ENCODE results near the gene PDCD6IP.
"Not testable (repeated sequence)": the region's sequence is repeated elsewhere in the genome, so short reads cannot be mapped to it uniquely, and the experiment has no call there.

Gene PDCD6IP

GRCh38 chr3:33792167-33792892, 6.1 kb upstream of the PDCD6IP start:
- no peak for DNase-seq (ENCODE audit: low read depth)

- DNase-seq (ENCODE audit: low read depth) = no peak
Measured at GRCh38 chr3:33795131-33795530, 3.3 kb upstream of the PDCD6IP start.

GRCh38 chr3:33795856-33796536, 2.4 kb upstream of the PDCD6IP start:
- no peak for DNase-seq (ENCODE audit: low read depth)

GRCh38 chr3:33798113-33798417, 365 bp upstream of the PDCD6IP start:
- DNase-seq (ENCODE audit: low read depth) = no peak

- DNase-seq (ENCODE audit: low read depth) = no peak
Measured at GRCh38 chr3:33799202-33799551, 747 bp downstream of the PDCD6IP start.

GRCh38 chr3:33803252-33803651, 4.8 kb downstream of the PDCD6IP start:
- DNase-seq (ENCODE audit: low read depth) = no peak

GRCh38 chr3:33803894-33804526, 5.6 kb downstream of the PDCD6IP start:
- DNase-seq (ENCODE audit: low read depth) = no peak

GRCh38 chr3:33807191-33807590, 8.8 kb downstream of the PDCD6IP start:
- DNase-seq (ENCODE audit: low read depth) = no peak

GRCh38 chr3:33808559-33808958, 10.1 kb downstream of the PDCD6IP start:
- no peak for DNase-seq (ENCODE audit: low read depth)

- no peak for DNase-seq (ENCODE audit: low read depth)
Measured at GRCh38 chr3:33810545-33810944, 12.1 kb downstream of the PDCD6IP start.

GRCh38 chr3:33821989-33822388, 23.6 kb downstream of the PDCD6IP start:
- no peak for DNase-seq (ENCODE audit: low read depth)

GRCh38 chr3:33823821-33824220, 25.4 kb downstream of the PDCD6IP start:
- DNase-seq (ENCODE audit: low read depth) = no peak

GRCh38 chr3:33825111-33825510, 26.7 kb downstream of the PDCD6IP start:
- DNase-seq (ENCODE audit: low read depth) = no peak

- no peak for DNase-seq (ENCODE audit: low read depth)
Measured at GRCh38 chr3:33826206-33826605, 27.8 kb downstream of the PDCD6IP start.

- DNase-seq (ENCODE audit: low read depth) = peak; percentile 23
Measured at GRCh38 chr3:33826688-33827087, 28.3 kb downstream of the PDCD6IP start.

GRCh38 chr3:33829720-33830119, 31.3 kb downstream of the PDCD6IP start:
- DNase-seq (ENCODE audit: low read depth) = no peak

- no peak for DNase-seq (ENCODE audit: low read depth)
Measured at GRCh38 chr3:33831053-33831452, 32.6 kb downstream of the PDCD6IP start.

- no peak for DNase-seq (ENCODE audit: low read depth)
Measured at GRCh38 chr3:33833408-33834095, 35.1 kb downstream of the PDCD6IP start.

GRCh38 chr3:33834096-33834453, 35.6 kb downstream of the PDCD6IP start:
- no peak for DNase-seq (ENCODE audit: low read depth)

GRCh38 chr3:33837182-33837581, 38.8 kb downstream of the PDCD6IP start:
- not testable (repeated sequence) for DNase-seq (ENCODE audit: low read depth)

- DNase-seq (ENCODE audit: low read depth) = no peak
Measured at GRCh38 chr3:33839283-33839682, 40.9 kb downstream of the PDCD6IP start.

- DNase-seq (ENCODE audit: low read depth) = no peak
Measured at GRCh38 chr3:33840179-33840578, 41.7 kb downstream of the PDCD6IP start.

All from fibroblast of the conjunctiva (primary cell).